ENCODE measurements around the gene ALKBH3. TPM values are rescaled to one million over a fixed set of nuclear protein-coding genes. Genes with fewer than 3 reads are reported as not detected.

The ALKBH3 gene
- total RNA-seq, 1 experiment from 2014 or later = 18.8 TPM

DNA sequence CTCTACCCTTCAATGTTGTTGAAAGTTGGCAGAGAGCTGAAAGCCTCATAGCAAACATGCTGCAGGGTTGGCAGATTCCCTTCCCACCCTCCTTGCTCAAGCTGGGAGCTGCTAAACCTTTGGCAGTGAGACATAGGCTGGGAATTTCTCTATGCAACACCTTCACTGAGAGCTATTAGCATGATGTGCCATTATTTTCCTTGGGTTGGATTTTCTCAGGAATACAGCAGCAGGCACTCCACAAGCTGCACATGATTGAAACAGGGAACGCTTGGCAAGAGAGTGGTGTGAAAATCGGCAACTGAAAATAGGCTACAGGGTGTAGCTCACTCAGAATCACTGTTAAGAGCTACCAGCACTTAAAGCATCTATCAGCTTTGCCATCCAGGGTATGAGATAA, 9.6 kb upstream of the ALKBH3 start:
- Histone ChIP-seq H3K4ac (ENCODE audit: low read depth, low read length) (no peak overlapping the region), H2BK15ac (ENCODE audit: low read depth, low read length) (no peak overlapping the region), H3K27me3 (ENCODE audit: insufficient read depth, low read length) (no peaks in the 10 kb centered on the region; the same call in 1 of the 2 replicates), H4K5ac (ENCODE audit: insufficient read length, low read depth, low read length) (no peak overlapping the region), H2BK120ac (ENCODE audit: low read depth, low read length, poor library complexity, severe bottlenecking) (no peak overlapping the region), H2BK20ac (ENCODE audit: low read depth, low read length, poor library complexity, severe bottlenecking) (no peak overlapping the region), H3K14ac (ENCODE audit: insufficient read depth, low read length) (no peak overlapping the region), H3K79me2 (ENCODE audit: insufficient read depth, low read length) (no peaks in the 10 kb centered on the region), H3K4me2 (ENCODE audit: insufficient read depth, insufficient read length, low read length) (no peak overlapping the region), H3K18ac (ENCODE audit: insufficient read length, low read depth, low read length) (no peak overlapping the region), H3K23ac (ENCODE audit: insufficient read length, low read depth, low read length) (no peak overlapping the region), H3T11ph (ENCODE audit: low read length) (no peak overlapping the region), H3K9ac (ENCODE audit: extremely low read depth, insufficient read length, low read length) (no peak overlapping the region), H4K20me1 (ENCODE audit: control insufficient read depth, insufficient read depth, insufficient read length) (no peaks in the 10 kb centered on the region), H2AFZ (ENCODE audit: low read length) (no peak overlapping the region), H4K8ac (replicated peaks; ENCODE audit: insufficient read length, low read depth, low read length) (no peak overlapping the region), H2AK5ac (ENCODE audit: insufficient read length, low read length) (no peak overlapping the region), H4K91ac (ENCODE audit: insufficient read length, low read depth, low read length) (no peak overlapping the region), H3K56ac (ENCODE audit: insufficient read length, low read depth, low read length) (no peak overlapping the region), H3K9me3 (ENCODE audit: control insufficient read depth, low read depth, low read length) (no peaks in the 10 kb centered on the region), H3K4me1 (ENCODE audit: insufficient read depth, low read length) (no peaks in the 10 kb centered on the region), H2BK5ac (ENCODE audit: insufficient read length, low read length) (no peak overlapping the region), H2BK12ac (ENCODE audit: insufficient read length, low read depth, low read length) (no peak overlapping the region), H3K27ac (ENCODE audit: insufficient read length, low read depth, low read length) (no peak overlapping the region), H3K79me1 (ENCODE audit: insufficient read depth, low read depth, low read length, poor library complexity, severe bottlenecking) (no peaks in the 10 kb centered on the region), H3K23me2 (ENCODE audit: insufficient read length, low read depth, low read length, poor library complexity, severe bottlenecking) (no peaks in the 10 kb centered on the region)
- DNase-seq = no peak
- Mint-ChIP-seq H3K4me3 (no peak overlapping the region), H3K4me1 (no peaks in the 10 kb centered on the region), H3K27ac (no peak overlapping the region), H3K36me3 (ENCODE audit: insufficient read depth in 1 of 3, low read depth in 3 of 3) (no peaks in the 10 kb centered on the region), H3K27me3 (ENCODE audit: low read depth) (peaks cover 75% of the 10 kb centered on the region), H3K9me3 (no peaks in the 10 kb centered on the region)
- TF ChIP-seq, protein P1, sequence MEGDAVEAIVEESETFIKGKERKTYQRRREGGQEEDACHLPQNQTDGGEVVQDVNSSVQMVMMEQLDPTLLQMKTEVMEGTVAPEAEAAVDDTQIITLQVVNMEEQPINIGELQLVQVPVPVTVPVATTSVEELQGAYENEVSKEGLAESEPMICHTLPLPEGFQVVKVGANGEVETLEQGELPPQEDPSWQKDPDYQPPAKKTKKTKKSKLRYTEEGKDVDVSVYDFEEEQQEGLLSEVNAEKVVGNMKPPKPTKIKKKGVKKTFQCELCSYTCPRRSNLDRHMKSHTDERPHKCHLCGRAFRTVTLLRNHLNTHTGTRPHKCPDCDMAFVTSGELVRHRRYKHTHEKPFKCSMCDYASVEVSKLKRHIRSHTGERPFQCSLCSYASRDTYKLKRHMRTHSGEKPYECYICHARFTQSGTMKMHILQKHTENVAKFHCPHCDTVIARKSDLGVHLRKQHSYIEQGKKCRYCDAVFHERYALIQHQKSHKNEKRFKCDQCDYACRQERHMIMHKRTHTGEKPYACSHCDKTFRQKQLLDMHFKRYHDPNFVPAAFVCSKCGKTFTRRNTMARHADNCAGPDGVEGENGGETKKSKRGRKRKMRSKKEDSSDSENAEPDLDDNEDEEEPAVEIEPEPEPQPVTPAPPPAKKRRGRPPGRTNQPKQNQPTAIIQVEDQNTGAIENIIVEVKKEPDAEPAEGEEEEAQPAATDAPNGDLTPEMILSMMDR (conservative IDR thresholded peaks at IDR 0.05) = no peak
- WGBS (ENCODE audit: extremely low coverage, insufficient read length, low lambda C conversion rate) = no CpG with 5 or more reads among the region's 2 CpGs

Data from H9 (cell line).